Kidney (tissue), 14 donors: ENCODE results near the gene RNF149. TPM values are rescaled to one million over a fixed set of nuclear protein-coding genes. Genes with fewer than 3 reads are reported as not detected.

ENCODE experiments used
- DNase-seq, 5 donors: peaks; one replicate each; pipeline ENCODE4 v3.0.0-alpha.2; 2013 to 2020
- FAIRE-seq: peaks from 2 replicates; lab custom pipeline; 2012; peaks lifted over from hg19 to GRCh38; lab: Jason Lieb, UNC
- H3K27ac ChIP-seq, 2 donors: one replicate each; pipeline ENCODE4 v1.7.0; 2013; ENCODE audit warnings: low read depth in 2 of 2, low read length in 2 of 2, inconsistent platforms in 1 of 2
- H3K27me3 ChIP-seq: one replicate; pipeline ENCODE4 v1.7.1; 2013; ENCODE audit warnings: low read length, inconsistent platforms; ENCODE audit not compliant: control insufficient read depth, insufficient read depth
- H3K36me3 ChIP-seq, 3 donors: one replicate each; pipeline versions ENCODE4 v1.7.0 to v1.7.1; 2013; ENCODE audit warnings: low read length in 3 of 3, control low read depth in 1 of 3, inconsistent platforms in 1 of 3; ENCODE audit not compliant: insufficient read depth in 3 of 3, control insufficient read depth in 2 of 3
- H3K4me1 ChIP-seq, 3 donors: one replicate each; pipeline versions ENCODE4 v1.7.0 to v1.7.1; 2013; ENCODE audit warnings: low read length in 3 of 3, inconsistent platforms in 1 of 3, low read depth in 1 of 3; ENCODE audit not compliant: control insufficient read depth in 2 of 3, insufficient read depth in 2 of 3
- H3K4me3 ChIP-seq, 3 donors: one replicate each; pipeline versions ENCODE4 v1.7.0 to v1.8.1; 2013; ENCODE audit warnings: low read length in 3 of 3, control low read depth in 1 of 3, inconsistent platforms in 1 of 3
- H3K9ac ChIP-seq, 3 donors: one replicate each; pipeline versions ENCODE4 v1.7.0 to v1.7.1; 2013; ENCODE audit warnings: low read length in 3 of 3, control low read depth in 1 of 3, inconsistent platforms in 1 of 3
- H3K9me3 ChIP-seq, 3 donors: one replicate each; pipeline versions ENCODE4 v1.7.0 to v1.7.1; 2013; ENCODE audit warnings: low read length in 3 of 3, control low read depth in 1 of 3, inconsistent platforms in 1 of 3; ENCODE audit not compliant: control insufficient read depth in 2 of 3, insufficient read depth in 1 of 3
- intact Hi-C: fragments of 100-400 bp; cut with DNase I; formaldehyde crosslinking; loops from one replicate; pipeline ENCODE4 v1.11.1; 2022
- polyA plus RNA-seq: library from polyadenylated mRNA; stranded (reverse); fragments of 350-450 nt; fragmentation: Illumina TruSeq; extraction: RNeasy Lipid Tissue Mini Kit (QIAGEN cat#74804); gene quantifications from one replicate; pipeline ENCODE4 v1.2.3, GENCODE V29; 2014; ENCODE audit warnings: low read depth, low replicate concordance; ENCODE audit not compliant: insufficient read depth
- total RNA-seq: library from RNA; stranded (reverse); fragmentation: NEBNext Ultra II Directional; extraction: Animal tissue kit (Norgen Biotek cat#: 25700); gene quantifications from one replicate; pipeline ENCODE4 v1.2.1, GENCODE V29; 2021
- TF ChIP-seq, protein P1 (sequence below): IDR thresholded peaks from 3 replicates; pipeline ENCODE4 v1.5.1; 2012; ENCODE audit warnings: mild to moderate bottlenecking, moderate library complexity, borderline replicate concordance; ENCODE audit not compliant: insufficient read depth; ENCODE audit errors: extremely low read depth
- donor health status: control.
- donor health status: control.
- donor health status: control.
- donor health status: control.
- donor health status: control.
- donor health status: DM: yes; HTN: yes; CAD: no.
- donor health status: Normal renal cell carcinoma (clear cell type).

The RNF149 gene
- total and polyA plus RNA-seq, 2 donors from 2014 or later, result 30.1 to 75.8 TPM

DNA sequence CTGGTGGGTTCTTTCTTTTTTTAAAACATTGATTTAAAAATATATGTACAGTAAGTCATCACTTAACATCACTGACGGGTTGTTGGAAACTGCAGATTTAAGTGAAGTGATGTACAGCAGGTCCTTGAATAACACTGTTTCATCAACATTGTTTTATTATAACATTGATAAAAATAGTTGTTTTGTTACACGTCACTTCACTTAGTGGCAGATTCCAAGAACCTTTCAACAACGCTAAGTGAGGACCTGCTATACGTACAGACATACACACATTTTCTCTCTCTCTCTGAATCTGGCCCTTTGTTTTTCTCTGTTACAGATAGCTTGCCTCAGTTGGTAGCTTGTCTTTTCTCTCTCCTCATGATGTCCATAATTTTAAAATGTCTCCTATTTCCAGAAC is 46.4 kb downstream of the RNF149 start:
- intact Hi-C loops, result no loop called here
- no peaks in the 10 kb centered on the region for H3K4me1 ChIP-seq
- H3K27ac ChIP-seq, result no peak overlapping the region
- H3K4me3 ChIP-seq, result no peak overlapping the region
- DNase-seq (no peak), FAIRE-seq (no peak)
- H3K36me3 ChIP-seq, result peaks cover 0 to 27% (median 26%) of the 10 kb centered on the region in 3 donors
- TF ChIP-seq, protein P1, sequence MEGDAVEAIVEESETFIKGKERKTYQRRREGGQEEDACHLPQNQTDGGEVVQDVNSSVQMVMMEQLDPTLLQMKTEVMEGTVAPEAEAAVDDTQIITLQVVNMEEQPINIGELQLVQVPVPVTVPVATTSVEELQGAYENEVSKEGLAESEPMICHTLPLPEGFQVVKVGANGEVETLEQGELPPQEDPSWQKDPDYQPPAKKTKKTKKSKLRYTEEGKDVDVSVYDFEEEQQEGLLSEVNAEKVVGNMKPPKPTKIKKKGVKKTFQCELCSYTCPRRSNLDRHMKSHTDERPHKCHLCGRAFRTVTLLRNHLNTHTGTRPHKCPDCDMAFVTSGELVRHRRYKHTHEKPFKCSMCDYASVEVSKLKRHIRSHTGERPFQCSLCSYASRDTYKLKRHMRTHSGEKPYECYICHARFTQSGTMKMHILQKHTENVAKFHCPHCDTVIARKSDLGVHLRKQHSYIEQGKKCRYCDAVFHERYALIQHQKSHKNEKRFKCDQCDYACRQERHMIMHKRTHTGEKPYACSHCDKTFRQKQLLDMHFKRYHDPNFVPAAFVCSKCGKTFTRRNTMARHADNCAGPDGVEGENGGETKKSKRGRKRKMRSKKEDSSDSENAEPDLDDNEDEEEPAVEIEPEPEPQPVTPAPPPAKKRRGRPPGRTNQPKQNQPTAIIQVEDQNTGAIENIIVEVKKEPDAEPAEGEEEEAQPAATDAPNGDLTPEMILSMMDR, result no peak
- no peaks in the 10 kb centered on the region for H3K27me3 ChIP-seq
- H3K9ac ChIP-seq, result no peak overlapping the region
- no peaks in the 10 kb centered on the region for H3K9me3 ChIP-seq

DNA sequence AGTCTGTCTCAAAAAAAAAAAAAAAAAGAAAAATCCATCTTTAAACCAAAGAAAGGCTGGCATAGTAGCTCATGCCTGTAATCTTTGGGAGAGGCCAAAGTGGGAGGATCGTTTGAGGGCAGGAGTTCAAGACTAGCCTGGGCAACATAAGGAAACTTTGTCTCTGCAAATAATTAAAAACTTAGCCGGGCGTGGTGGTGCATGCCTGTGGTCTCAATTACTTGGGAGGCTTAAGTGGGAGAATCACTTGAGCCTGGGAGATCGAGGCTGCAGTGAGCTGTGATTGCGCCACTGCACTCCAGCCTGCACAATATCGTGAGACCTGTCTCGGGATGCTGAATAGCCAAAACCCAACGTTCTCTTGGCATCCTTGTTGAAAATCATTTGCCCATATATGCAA is 49.7 kb downstream of the RNF149 start:
- intact Hi-C loops, result no loop called here
- no peaks in the 10 kb centered on the region for H3K27me3 ChIP-seq
- FAIRE-seq (no peak), DNase-seq (no peak)
- H3K9ac ChIP-seq, result no peak overlapping the region
- H3K4me1 ChIP-seq, result peaks cover 3 to 10% (median 7%) of the 10 kb centered on the region in 3 donors
- no peaks in the 10 kb centered on the region for H3K9me3 ChIP-seq
- H3K4me3 ChIP-seq, result no peak overlapping the region
- TF ChIP-seq, protein P1, result no peak
- H3K36me3 ChIP-seq, result peaks cover 0 to 22% (median 15%) of the 10 kb centered on the region in 3 donors
- no peak overlapping the region for H3K27ac ChIP-seq

DNA sequence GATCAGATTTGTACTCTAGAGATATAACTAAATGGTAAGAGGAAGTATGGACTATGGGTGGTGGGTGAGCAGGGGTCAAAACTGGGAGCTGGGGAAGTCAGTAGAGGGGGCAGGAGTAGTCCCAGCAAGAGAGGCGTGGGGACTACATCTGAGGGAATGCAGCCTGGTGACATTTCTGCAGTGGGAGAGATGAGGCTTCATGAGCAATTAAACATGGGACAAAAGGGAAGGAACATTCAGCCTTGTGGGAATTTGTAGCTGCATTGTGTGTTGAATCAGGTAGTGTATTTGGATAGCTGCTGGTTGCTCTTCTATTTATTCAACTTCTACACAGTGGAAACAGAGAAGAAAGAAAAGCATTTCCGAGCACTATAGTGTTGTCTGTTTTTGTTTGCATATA is 52.2 kb downstream of the RNF149 start:
- no peak for FAIRE-seq

More for the DNA sequence above, 52.2 kb downstream of the RNF149 start:
- no peak for DNase-seq
- Histone ChIP-seq H3K9me3 (no peaks in the 10 kb centered on the region), H3K9ac (no peak overlapping the region), H3K36me3 (peaks cover 0 to 13% (median 6%) of the 10 kb centered on the region in 3 donors), H3K27ac (no peak overlapping the region), H3K4me1 (peaks cover 4 to 13% (median 12%) of the 10 kb centered on the region in 3 donors), H3K4me3 (no peak overlapping the region), H3K27me3 (no peaks in the 10 kb centered on the region)
- TF ChIP-seq, protein P1, result no peak
- intact Hi-C loops, result no loop called here
